ENCODE results near the gene HCN2. TPM values are rescaled to one million over a fixed set of nuclear protein-coding genes. Genes with fewer than 3 reads are reported as not detected.
A peak's percentile ranks its signal among the peaks of the same experiment; 100 is the strongest.

The HCN2 gene
- total and polyA plus RNA-seq, 9 of the 15 experiments (the other 6 are each of a cell fraction or from before 2014, with no cell fraction given), result 0.29 to 4.2 (median 0.82) TPM; not detected in 2

DNA sequence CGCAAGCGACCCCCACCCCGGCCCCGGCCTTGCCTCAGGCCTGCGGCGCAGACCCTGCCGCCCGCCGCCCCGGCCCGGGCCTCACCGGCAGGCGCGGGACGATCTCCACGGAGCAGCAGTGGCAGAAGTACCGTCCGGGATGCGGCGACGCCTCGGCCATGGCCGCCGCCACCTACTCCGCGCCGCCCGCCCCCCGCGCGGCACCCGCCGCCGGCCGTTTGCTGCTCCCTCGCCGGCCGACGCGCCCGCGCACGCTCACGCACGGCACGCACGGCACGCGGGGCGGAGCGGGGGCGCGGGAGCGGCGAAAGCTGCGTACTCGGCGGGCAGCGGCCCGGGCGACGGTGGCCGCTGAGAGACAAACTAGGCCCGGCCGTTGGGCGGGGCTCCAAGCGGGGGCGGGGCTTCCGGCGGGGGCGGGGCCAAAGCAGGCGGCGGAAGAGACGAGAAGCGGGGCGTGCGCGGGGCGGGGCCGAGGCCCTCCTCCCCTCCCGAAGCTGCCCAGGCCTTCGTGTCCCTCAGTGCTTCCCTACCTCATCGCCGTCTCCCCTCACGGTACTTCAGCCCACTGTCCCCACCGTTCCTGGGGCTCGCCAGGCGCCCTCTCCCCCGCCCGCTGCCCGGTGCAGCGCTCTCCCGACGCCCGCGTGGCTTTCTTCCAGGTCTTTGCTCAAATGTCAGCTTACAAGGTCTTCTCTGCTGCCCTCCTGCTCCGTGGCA lies 73.4 kb downstream of the HCN2 start, which contains the start of gene RNF126 (continued):
- TF ChIP-seq, protein P1, sequence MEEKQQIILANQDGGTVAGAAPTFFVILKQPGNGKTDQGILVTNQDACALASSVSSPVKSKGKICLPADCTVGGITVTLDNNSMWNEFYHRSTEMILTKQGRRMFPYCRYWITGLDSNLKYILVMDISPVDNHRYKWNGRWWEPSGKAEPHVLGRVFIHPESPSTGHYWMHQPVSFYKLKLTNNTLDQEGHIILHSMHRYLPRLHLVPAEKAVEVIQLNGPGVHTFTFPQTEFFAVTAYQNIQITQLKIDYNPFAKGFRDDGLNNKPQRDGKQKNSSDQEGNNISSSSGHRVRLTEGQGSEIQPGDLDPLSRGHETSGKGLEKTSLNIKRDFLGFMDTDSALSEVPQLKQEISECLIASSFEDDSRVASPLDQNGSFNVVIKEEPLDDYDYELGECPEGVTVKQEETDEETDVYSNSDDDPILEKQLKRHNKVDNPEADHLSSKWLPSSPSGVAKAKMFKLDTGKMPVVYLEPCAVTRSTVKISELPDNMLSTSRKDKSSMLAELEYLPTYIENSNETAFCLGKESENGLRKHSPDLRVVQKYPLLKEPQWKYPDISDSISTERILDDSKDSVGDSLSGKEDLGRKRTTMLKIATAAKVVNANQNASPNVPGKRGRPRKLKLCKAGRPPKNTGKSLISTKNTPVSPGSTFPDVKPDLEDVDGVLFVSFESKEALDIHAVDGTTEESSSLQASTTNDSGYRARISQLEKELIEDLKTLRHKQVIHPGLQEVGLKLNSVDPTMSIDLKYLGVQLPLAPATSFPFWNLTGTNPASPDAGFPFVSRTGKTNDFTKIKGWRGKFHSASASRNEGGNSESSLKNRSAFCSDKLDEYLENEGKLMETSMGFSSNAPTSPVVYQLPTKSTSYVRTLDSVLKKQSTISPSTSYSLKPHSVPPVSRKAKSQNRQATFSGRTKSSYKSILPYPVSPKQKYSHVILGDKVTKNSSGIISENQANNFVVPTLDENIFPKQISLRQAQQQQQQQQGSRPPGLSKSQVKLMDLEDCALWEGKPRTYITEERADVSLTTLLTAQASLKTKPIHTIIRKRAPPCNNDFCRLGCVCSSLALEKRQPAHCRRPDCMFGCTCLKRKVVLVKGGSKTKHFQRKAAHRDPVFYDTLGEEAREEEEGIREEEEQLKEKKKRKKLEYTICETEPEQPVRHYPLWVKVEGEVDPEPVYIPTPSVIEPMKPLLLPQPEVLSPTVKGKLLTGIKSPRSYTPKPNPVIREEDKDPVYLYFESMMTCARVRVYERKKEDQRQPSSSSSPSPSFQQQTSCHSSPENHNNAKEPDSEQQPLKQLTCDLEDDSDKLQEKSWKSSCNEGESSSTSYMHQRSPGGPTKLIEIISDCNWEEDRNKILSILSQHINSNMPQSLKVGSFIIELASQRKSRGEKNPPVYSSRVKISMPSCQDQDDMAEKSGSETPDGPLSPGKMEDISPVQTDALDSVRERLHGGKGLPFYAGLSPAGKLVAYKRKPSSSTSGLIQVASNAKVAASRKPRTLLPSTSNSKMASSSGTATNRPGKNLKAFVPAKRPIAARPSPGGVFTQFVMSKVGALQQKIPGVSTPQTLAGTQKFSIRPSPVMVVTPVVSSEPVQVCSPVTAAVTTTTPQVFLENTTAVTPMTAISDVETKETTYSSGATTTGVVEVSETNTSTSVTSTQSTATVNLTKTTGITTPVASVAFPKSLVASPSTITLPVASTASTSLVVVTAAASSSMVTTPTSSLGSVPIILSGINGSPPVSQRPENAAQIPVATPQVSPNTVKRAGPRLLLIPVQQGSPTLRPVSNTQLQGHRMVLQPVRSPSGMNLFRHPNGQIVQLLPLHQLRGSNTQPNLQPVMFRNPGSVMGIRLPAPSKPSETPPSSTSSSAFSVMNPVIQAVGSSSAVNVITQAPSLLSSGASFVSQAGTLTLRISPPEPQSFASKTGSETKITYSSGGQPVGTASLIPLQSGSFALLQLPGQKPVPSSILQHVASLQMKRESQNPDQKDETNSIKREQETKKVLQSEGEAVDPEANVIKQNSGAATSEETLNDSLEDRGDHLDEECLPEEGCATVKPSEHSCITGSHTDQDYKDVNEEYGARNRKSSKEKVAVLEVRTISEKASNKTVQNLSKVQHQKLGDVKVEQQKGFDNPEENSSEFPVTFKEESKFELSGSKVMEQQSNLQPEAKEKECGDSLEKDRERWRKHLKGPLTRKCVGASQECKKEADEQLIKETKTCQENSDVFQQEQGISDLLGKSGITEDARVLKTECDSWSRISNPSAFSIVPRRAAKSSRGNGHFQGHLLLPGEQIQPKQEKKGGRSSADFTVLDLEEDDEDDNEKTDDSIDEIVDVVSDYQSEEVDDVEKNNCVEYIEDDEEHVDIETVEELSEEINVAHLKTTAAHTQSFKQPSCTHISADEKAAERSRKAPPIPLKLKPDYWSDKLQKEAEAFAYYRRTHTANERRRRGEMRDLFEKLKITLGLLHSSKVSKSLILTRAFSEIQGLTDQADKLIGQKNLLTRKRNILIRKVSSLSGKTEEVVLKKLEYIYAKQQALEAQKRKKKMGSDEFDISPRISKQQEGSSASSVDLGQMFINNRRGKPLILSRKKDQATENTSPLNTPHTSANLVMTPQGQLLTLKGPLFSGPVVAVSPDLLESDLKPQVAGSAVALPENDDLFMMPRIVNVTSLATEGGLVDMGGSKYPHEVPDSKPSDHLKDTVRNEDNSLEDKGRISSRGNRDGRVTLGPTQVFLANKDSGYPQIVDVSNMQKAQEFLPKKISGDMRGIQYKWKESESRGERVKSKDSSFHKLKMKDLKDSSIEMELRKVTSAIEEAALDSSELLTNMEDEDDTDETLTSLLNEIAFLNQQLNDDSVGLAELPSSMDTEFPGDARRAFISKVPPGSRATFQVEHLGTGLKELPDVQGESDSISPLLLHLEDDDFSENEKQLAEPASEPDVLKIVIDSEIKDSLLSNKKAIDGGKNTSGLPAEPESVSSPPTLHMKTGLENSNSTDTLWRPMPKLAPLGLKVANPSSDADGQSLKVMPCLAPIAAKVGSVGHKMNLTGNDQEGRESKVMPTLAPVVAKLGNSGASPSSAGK (IDR thresholded peaks at IDR 0.05), result no peak
- TF ChIP-seq NFIC (IDR thresholded peaks at IDR 0.05), result 0 out of 2 replicates have a peak, but pooled peaks have one; percentile 23
- TF ChIP-seq ZNF445 (CRISPR knock-in tag; IDR thresholded peaks at IDR 0.05; ENCODE audit: low read depth), result no peak
- TF ChIP-seq, protein P2, sequence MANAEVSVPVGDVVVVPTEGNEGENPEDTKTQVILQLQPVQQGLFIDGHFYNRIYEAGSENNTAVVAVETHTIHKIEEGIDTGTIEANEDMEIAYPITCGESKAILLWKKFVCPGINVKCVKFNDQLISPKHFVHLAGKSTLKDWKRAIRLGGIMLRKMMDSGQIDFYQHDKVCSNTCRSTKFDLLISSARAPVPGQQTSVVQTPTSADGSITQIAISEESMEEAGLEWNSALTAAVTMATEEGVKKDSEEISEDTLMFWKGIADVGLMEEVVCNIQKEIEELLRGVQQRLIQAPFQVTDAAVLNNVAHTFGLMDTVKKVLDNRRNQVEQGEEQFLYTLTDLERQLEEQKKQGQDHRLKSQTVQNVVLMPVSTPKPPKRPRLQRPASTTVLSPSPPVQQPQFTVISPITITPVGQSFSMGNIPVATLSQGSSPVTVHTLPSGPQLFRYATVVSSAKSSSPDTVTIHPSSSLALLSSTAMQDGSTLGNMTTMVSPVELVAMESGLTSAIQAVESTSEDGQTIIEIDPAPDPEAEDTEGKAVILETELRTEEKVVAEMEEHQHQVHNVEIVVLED (CRISPR knock-in tag; IDR thresholded peaks at IDR 0.05), result peak; percentile 99
- no peak for TF ChIP-seq KHSRP (IDR thresholded peaks at IDR 0.05)
- TF ChIP-seq ZBTB17 (CRISPR knock-in tag; IDR thresholded peaks at IDR 0.05), result no peak
- peak; percentile 60; the same call in 1 of the 2 replicates for TF ChIP-seq E2F3 (CRISPR knock-in tag; IDR thresholded peaks at IDR 0.05)
- no peak for TF ChIP-seq SMAD2 (IDR thresholded peaks at IDR 0.05; ENCODE audit: low read depth, low read length)
- no peak for TF ChIP-seq STAT5B (CRISPR knock-in tag; IDR thresholded peaks at IDR 0.05)
- TF ChIP-seq, protein P3, sequence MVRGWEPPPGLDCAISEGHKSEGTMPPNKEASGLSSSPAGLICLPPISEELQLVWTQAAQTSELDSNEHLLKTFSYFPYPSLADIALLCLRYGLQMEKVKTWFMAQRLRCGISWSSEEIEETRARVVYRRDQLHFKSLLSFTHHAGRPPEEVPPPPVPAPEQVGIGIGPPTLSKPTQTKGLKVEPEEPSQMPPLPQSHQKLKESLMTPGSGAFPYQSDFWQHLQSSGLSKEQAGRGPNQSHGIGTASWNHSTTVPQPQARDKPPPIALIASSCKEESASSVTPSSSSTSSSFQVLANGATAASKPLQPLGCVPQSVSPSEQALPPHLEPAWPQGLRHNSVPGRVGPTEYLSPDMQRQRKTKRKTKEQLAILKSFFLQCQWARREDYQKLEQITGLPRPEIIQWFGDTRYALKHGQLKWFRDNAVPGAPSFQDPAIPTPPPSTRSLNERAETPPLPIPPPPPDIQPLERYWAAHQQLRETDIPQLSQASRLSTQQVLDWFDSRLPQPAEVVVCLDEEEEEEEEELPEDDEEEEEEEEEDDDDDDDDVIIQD (CRISPR knock-in tag; IDR thresholded peaks at IDR 0.05), result no peak
- no peak for TF ChIP-seq YBX1 (IDR thresholded peaks at IDR 0.05)
- no peak for TF ChIP-seq RCOR1 (IDR thresholded peaks at IDR 0.05; ENCODE audit: borderline replicate concordance in 1 of 2, low read depth in 2 of 2, low read length in 2 of 2)
- TF ChIP-seq BRD4 (IDR thresholded peaks at IDR 0.05), result no peak
- TF ChIP-seq NBN (IDR thresholded peaks at IDR 0.05; ENCODE audit: low read depth), result no peak
